Heart right ventricle (tissue), 16 donors: Measurements from ENCODE around the gene HIGD1C. TPM values are rescaled to one million over a fixed set of nuclear protein-coding genes. Genes with fewer than 3 reads are reported as not detected.
"Not testable (repeated sequence)": the region's sequence is repeated elsewhere in the genome, so short reads cannot be mapped to it uniquely, and the experiment has no call there.

Experiments used
- ATAC-seq, 8 donors: fragments of 200-7000 bp; cut with Tn5 transposase; one replicate each; pipeline ENCODE4 v1.9.1; 2020; ENCODE audit warnings: mild to moderate bottlenecking in 8 of 8, moderate library complexity in 8 of 8, moderate number of reproducible peaks in 1 of 8
- DNase-seq, 2 donors: peaks; one replicate each; pipeline ENCODE4 v3.0.0-alpha.2; 2020
- H3K27ac ChIP-seq, 10 donors: fragments of 200-600 bp; sonication (generic) in 2 of 10; one replicate each; pipeline versions ENCODE4 v1.5.0 to v1.8.0; 2020 to 2022; ENCODE audit warnings: mild to moderate bottlenecking in 3 of 10
- H3K27me3 ChIP-seq, 7 donors: fragments of 200-600 bp; one replicate each; pipeline ENCODE4 v1.8.0; 2021 to 2022; ENCODE audit warnings: mild to moderate bottlenecking in 2 of 7
- H3K36me3 ChIP-seq, 9 donors: fragments of 200-600 bp; sonication (generic) in 1 of 9; one replicate each; pipeline versions ENCODE4 v1.5.0 to v1.8.0; 2020 to 2022; ENCODE audit warnings: mild to moderate bottlenecking in 2 of 9
- H3K4me1 ChIP-seq, 9 donors: fragments of 200-600 bp; sonication (generic) in 1 of 9; one replicate each; pipeline versions ENCODE4 v1.5.0 to v1.8.0; 2020 to 2022; ENCODE audit warnings: mild to moderate bottlenecking in 4 of 9
- H3K4me3 ChIP-seq, 10 donors: fragments of 200-600 bp; sonication (generic) in 2 of 10; one replicate each; pipeline versions ENCODE4 v1.5.0 to v1.8.0; 2020 to 2022; ENCODE audit warnings: mild to moderate bottlenecking in 7 of 10, moderate library complexity in 2 of 10
- H3K9me3 ChIP-seq, 11 donors: fragments of 200-600 bp in 10 of 11; sonication (generic) in 2 of 11; one replicate each; pipeline versions ENCODE4 v1.5.0 to v1.8.0; 2013 to 2022; ENCODE audit warnings: mild to moderate bottlenecking in 2 of 11, control low read depth in 1 of 11, moderate library complexity in 1 of 11
- WGBS, 2 donors: extraction: QIAGEN DNeasy Blood & Tissue Kit; methylation state at CpG; one replicate each; pipeline ENCODE4 v1.1.7; 2013; ENCODE audit warnings: inconsistent platforms in 1 of 2; 5-methylcytosine and 5-hydroxymethylcytosine counted together
- intact Hi-C, 10 donors: fragments of 100-400 bp; cut with DNase I; formaldehyde crosslinking; loops; one replicate each; pipeline versions ENCODE4 v1.11.1 to v1.14.2; 2022
- polyA plus RNA-seq, 2 donors: library from polyadenylated mRNA; stranded (reverse); fragments of 200-250 nt; gene quantifications; one replicate each; pipeline ENCODE4 v1.2.3, GENCODE V29; 2013
- total RNA-seq, 10 donors: library from RNA; stranded (reverse); fragmentation: NEBNext Ultra II Directional in 3 of 10; extraction: Animal tissue kit (Norgen Biotek cat#: 25700) in 3 of 10; gene quantifications; one replicate each; pipeline versions ENCODE4 v1.2.1 to v1.2.4, GENCODE V29; 2021 to 2023
- TF ChIP-seq, protein P1 (sequence below), 9 donors: fragments of 200-600 bp; sonication (generic) in 2 of 9; IDR thresholded peaks; one replicate each; pipeline versions ENCODE4 v1.5.0 to v1.8.0; 2021 to 2022; ENCODE audit warnings: antibody characterized with exemption in 9 of 9, mild to moderate bottlenecking in 5 of 9, moderate library complexity in 1 of 9
- donor health status: Arrhythmogenic right ventricular cardiomyopathy.
- donor health status: ischemic (EF 13 %, LVEDD 7.1; RV severe dilation, severe dysfunction).
- donor health status: healthy with polysubstance abuse.
- donor health status: DM: no; HTN: yes; CAD: no.
- donor health status: DM: no; HTN: no; CAD: no.
- donor health status: ischemic (EF 25% LVEDD 6.9; RV normal size, moderate dysfunction).
- donor health status: ischemic (EF 25% LVEDD 5.7; RV mildly dilated, moderate dysfunction).
- donor health status: healthy.
- donor health status: DM: yes; HTN: yes; CAD: no.
- donor health status: Ischemic cardiomyopathy.
- donor health status: ischemic (EF 35%, LVEDD 5.7; RV mildly dilated, moderate dysfunction).
- donor health status: nonischemic (EF 11% LVEDD 7.7; RV severe dilation, severe dysfunction).
- donor health status: DM: yes; HTN: yes; CAD: no.
- donor health status: PGD.
- donor health status: ischemic (EF 29% LVEDD 5.4; RV normal size, mild dysfunction).
- donor health status: nonischemic (EF 23%, LVEDD 6.1; RV moderate dilation, normal function).

The HIGD1C gene
- total and polyA plus RNA-seq, 12 donors, result not detected

DNA sequence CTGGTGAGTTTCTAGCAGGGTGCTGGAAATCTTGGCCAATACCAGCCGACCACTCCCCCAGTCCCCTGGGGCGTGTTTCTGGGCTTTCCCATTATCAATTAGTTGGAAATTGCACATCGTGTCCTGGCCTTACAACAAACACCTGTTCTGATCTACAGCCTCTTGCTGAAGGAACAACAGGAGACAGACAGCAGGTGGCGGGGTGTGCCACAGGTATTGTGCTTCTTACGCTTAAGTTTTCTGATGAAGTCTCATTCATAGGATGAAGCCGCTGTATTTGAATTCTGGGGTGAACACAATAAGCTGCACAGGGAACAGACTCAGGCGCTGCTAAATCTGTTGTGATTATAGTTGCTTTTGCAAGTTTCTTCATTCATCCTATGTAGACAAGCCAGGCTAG is 703 bp downstream of the HIGD1C start:
- WGBS, 2 donors, result 87 to 88% methylated on average over 7 of the region's 7 CpGs
- ATAC-seq, result no peak

DNA sequence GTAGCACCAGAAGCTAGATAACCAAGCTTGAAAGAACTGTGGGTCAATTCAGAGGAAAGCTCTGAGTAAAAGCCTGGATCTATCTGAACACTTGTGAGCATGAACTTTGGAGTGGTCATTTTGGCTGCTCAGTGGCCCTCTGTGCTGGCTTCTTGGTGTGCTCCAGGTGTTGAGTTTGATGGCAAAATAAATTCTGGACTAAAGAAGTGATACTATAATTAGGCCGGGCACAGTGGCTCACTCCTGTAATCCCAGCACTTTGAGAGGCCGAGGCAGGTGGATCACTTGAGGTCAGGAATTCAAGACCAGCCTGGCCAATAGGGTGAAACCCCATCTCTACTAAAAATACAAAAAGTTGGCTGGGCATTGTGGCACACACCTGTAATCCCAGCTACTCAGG is 2.4 kb downstream of the HIGD1C start:
- DNase-seq, H3K36me3 ChIP-seq, H3K9me3 ChIP-seq, H3K27ac ChIP-seq, ATAC-seq, H3K27me3 ChIP-seq, H3K4me3 ChIP-seq, intact Hi-C loops, H3K4me1 ChIP-seq: not testable (repeated sequence)
- WGBS, 2 donors, result 78 to 83% methylated on average over 2 of the region's 2 CpGs

More for the DNA sequence above, 703 bp downstream of the HIGD1C start:
- H3K9me3 ChIP-seq, result no peaks in the 10 kb centered on the region
- H3K27me3 ChIP-seq, result no peaks in the 10 kb centered on the region
- intact Hi-C loops, result no loop called here
- H3K4me1 ChIP-seq, result peaks cover 0 to 4% (median 0%) of the 10 kb centered on the region in 9 donors
- no peak overlapping the region for H3K27ac ChIP-seq
- TF ChIP-seq, protein P1, sequence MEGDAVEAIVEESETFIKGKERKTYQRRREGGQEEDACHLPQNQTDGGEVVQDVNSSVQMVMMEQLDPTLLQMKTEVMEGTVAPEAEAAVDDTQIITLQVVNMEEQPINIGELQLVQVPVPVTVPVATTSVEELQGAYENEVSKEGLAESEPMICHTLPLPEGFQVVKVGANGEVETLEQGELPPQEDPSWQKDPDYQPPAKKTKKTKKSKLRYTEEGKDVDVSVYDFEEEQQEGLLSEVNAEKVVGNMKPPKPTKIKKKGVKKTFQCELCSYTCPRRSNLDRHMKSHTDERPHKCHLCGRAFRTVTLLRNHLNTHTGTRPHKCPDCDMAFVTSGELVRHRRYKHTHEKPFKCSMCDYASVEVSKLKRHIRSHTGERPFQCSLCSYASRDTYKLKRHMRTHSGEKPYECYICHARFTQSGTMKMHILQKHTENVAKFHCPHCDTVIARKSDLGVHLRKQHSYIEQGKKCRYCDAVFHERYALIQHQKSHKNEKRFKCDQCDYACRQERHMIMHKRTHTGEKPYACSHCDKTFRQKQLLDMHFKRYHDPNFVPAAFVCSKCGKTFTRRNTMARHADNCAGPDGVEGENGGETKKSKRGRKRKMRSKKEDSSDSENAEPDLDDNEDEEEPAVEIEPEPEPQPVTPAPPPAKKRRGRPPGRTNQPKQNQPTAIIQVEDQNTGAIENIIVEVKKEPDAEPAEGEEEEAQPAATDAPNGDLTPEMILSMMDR (IDR thresholded peaks at IDR 0.05), result no peak
- no peaks in the 10 kb centered on the region for H3K36me3 ChIP-seq
- no peak overlapping the region for H3K4me3 ChIP-seq
- no peak for DNase-seq

DNA sequence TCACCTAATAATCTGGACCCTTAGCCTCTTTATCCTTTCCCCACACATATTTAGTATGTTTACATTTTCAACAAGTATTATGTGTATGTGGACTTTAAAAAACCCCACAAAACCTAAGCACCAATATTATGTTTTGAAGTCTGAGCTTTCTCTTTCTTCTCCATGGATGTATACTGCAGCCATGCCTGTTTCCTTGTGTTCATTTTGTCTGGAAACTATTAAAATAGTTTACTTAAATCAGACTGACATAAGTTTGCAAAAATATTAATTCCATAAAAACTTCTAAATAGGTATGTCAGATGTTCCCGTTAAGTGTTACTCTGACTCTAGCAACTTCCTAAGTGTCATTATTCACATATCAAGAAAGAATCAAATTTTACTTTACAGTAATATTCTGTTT is 2.9 kb downstream of the HIGD1C start:
- TF ChIP-seq, protein P1 (IDR thresholded peaks at IDR 0.05), result no peak
- H3K4me3 ChIP-seq, result no peak overlapping the region
- no peak for DNase-seq
- no peak for ATAC-seq
- no peaks in the 10 kb centered on the region for H3K36me3 ChIP-seq
- H3K27ac ChIP-seq, result no peak overlapping the region
- WGBS, 2 donors, result 90 to 92% methylated on average over 1 of the region's 1 CpG
- no peaks in the 10 kb centered on the region for H3K4me1 ChIP-seq
- intact Hi-C loops, result no loop called here
- no peaks in the 10 kb centered on the region for H3K27me3 ChIP-seq
- no peaks in the 10 kb centered on the region for H3K9me3 ChIP-seq

DNA sequence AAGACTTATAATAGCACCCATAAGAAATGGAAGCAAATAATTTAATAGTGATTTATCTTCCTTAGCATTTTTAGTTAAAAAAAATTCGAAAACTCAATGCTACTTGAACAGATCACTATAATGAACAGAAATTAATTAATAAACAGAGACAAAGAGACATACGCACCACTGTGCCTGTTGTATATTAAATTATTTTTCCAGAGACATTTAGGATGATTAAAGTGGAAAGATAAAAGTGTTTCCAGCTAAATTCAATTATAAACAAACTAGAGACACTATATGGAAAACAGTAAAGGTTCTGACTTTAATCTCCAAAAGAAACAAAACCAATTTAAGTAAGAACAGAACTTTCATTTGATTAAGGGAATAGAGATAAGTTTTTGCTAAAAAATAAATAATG is 3.4 kb downstream of the HIGD1C start:
- no peaks in the 10 kb centered on the region for H3K27me3 ChIP-seq
- DNase-seq, result no peak
- no peak for ATAC-seq
- no peaks in the 10 kb centered on the region for H3K36me3 ChIP-seq
- no peaks in the 10 kb centered on the region for H3K9me3 ChIP-seq
- intact Hi-C loops, result no loop called here
- no peak overlapping the region for H3K27ac ChIP-seq
- H3K4me3 ChIP-seq, result no peak overlapping the region
- no peaks in the 10 kb centered on the region for H3K4me1 ChIP-seq
- TF ChIP-seq, protein P1 (IDR thresholded peaks at IDR 0.05), result no peak
- 85 to 89% methylated on average over 2 of the region's 2 CpGs for WGBS, 2 donors

DNA sequence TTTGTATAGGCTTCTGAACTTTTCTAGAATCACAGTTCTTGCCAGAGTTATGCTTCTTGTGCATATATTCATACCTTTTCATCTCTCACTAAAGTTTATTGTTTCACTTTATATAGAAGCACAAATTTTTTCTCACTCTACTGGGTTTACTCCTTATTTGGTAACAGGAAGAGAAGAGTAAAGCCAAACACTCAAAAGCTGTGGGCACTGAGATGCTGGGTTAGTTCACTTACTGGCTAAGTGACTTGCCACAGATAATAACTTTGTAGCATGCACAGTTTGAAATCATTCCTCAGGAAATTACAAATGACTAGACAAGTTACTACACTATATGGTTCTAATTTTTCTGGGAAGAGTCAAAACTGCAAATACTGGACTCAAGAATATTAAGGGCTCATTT is 7.8 kb downstream of the HIGD1C start:
- Histone ChIP-seq H3K4me3 (no peak overlapping the region), H3K4me1 (no peaks in the 10 kb centered on the region), H3K27ac (no peak overlapping the region), H3K36me3 (no peaks in the 10 kb centered on the region), H3K27me3 (no peaks in the 10 kb centered on the region), H3K9me3 (no peaks in the 10 kb centered on the region)
- TF ChIP-seq, protein P1 (IDR thresholded peaks at IDR 0.05), result no peak
- DNase-seq (no peak), ATAC-seq (no peak)
- intact Hi-C loops, result loop anchor here in 1 of 10 donors (10.0 kb wide), 1 partner anchor 115 kb away; the partner anchor contains the start of gene TMPRSS12
